SK-N-MC (cell line): Measurements from ENCODE around the gene KIAA0753.

Experiments used
- DNase-seq: peaks from one replicate; pipeline ENCODE4 v3.0.0-alpha.2; 2011; ENCODE audit warnings: low read depth, low spot score
- H3K27ac ChIP-seq: fragments of 200-600 bp; sonication (generic); 2 replicates; pipeline ENCODE4 v1.5.1; 2016; ENCODE audit warnings: mixed run types
- H3K36me3 ChIP-seq: fragments of 200-600 bp; sonication (generic); 2 replicates; pipeline ENCODE4 v1.6.1; 2017; ENCODE audit warnings: antibody characterized with exemption, low read length, mixed read lengths; ENCODE audit not compliant: insufficient read depth
- H3K4me3 ChIP-seq: fragments of 200-600 bp; sonication (generic); 2 replicates; pipeline ENCODE4 v1.5.1; 2016
- H3K9ac ChIP-seq: fragments of 200-600 bp; sonication (generic); 2 replicates; pipeline ENCODE4 v1.8.0; 2017; ENCODE audit warnings: mixed run types, mixed read lengths; ENCODE audit not compliant: insufficient read length
- H3K9me3 ChIP-seq: fragments of 200-600 bp; sonication (generic); 2 replicates; pipeline ENCODE4 v1.6.1; 2017; ENCODE audit warnings: low read depth, mild to moderate bottlenecking, antibody characterized with exemption, low read length, moderate library complexity, mixed read lengths
- EZH2 ChIP-seq: fragments of 200-600 bp; sonication (generic); IDR thresholded peaks from one replicate; pipeline ENCODE4 v1.6.1; 2017; ENCODE audit warnings: antibody characterized with exemption
- FOXP2 ChIP-seq: optimal IDR thresholded peaks from 2 replicates; pipeline ENCODE3; 2011; ENCODE audit warnings: mild to moderate bottlenecking, moderate library complexity; ENCODE audit not compliant: insufficient read depth; ENCODE audit errors: extremely low read length, control extremely low read depth
- POLR2AphosphoS5 ChIP-seq: IDR thresholded peaks from 2 replicates; pipeline ENCODE4 v1.6.1; 2012; ENCODE audit warnings: mild to moderate bottlenecking, low read depth, low read length, borderline replicate concordance

Gene KIAA0753

GRCh38 chr17:6587310-6587709 is 53.2 kb downstream of the KIAA0753 start:
- DNase-seq, result no peak
- 0 out of 2 replicates have a peak, but pooled peaks cover 9% of the 10 kb centered on the region for H3K9me3 ChIP-seq
- TF ChIP-seq FOXP2, result no peak
- TF ChIP-seq EZH2, result no peak
- H3K36me3 ChIP-seq, result peaks cover 94% of the 10 kb centered on the region
- no peak overlapping the region for H3K9ac ChIP-seq
- no peak overlapping the region for H3K4me3 ChIP-seq
- H3K27ac ChIP-seq, result no peak overlapping the region

GRCh38 chr17:6583411-6583810 is 57.1 kb downstream of the KIAA0753 start:
- H3K9ac ChIP-seq, result no peak overlapping the region
- no peak overlapping the region for H3K4me3 ChIP-seq
- peaks cover 81% of the 10 kb centered on the region for H3K36me3 ChIP-seq
- TF ChIP-seq POLR2AphosphoS5 (no peak), FOXP2 (no peak), EZH2 (no peak)
- H3K27ac ChIP-seq, result no peak overlapping the region
- H3K9me3 ChIP-seq, result 0 out of 2 replicates have a peak, but pooled peaks cover 9% of the 10 kb centered on the region
- no peak for DNase-seq

GRCh38 chr17:6580625-6581024 is 59.9 kb downstream of the KIAA0753 start:
- H3K27ac ChIP-seq, result no peak overlapping the region
- no peak for DNase-seq
- TF ChIP-seq FOXP2 (no peak), EZH2 (no peak), POLR2AphosphoS5 (no peak)
- no peak overlapping the region for H3K4me3 ChIP-seq
- H3K36me3 ChIP-seq, result peaks cover 68% of the 10 kb centered on the region
- H3K9me3 ChIP-seq, result 0 out of 2 replicates have a peak, but pooled peaks cover 9% of the 10 kb centered on the region
- H3K9ac ChIP-seq, result no peak overlapping the region

GRCh38 chr17:6578491-6578890 is 62.0 kb downstream of the KIAA0753 start:
- TF ChIP-seq EZH2 (no peak), FOXP2 (no peak), POLR2AphosphoS5 (no peak)
- Histone ChIP-seq H3K9ac (no peak overlapping the region), H3K27ac (no peak overlapping the region), H3K36me3 (peaks cover 47% of the 10 kb centered on the region), H3K4me3 (no peak overlapping the region), H3K9me3 (no peaks in the 10 kb centered on the region)
- DNase-seq, result no peak

- no peak overlapping the region for H3K27ac ChIP-seq
- no peak overlapping the region for H3K9ac ChIP-seq
- peaks cover 40% of the 10 kb centered on the region for H3K36me3 ChIP-seq
- DNase-seq, result no peak
- TF ChIP-seq EZH2 (no peak), POLR2AphosphoS5 (no peak), FOXP2 (no peak)
- H3K9me3 ChIP-seq, result no peaks in the 10 kb centered on the region
- no peak overlapping the region for H3K4me3 ChIP-seq
Measured at GRCh38 chr17:6577686-6578263, 62.7 kb downstream of the KIAA0753 start.

- H3K27ac ChIP-seq, result no peak overlapping the region
- H3K4me3 ChIP-seq, result no peak overlapping the region
- no peaks in the 10 kb centered on the region for H3K9me3 ChIP-seq
- H3K9ac ChIP-seq, result no peak overlapping the region
- peaks cover 25% of the 10 kb centered on the region; the same call in 1 of the 2 replicates for H3K36me3 ChIP-seq
- DNase-seq, result no peak
- no peak for TF ChIP-seq FOXP2
Measured at GRCh38 chr17:6576038-6576785, 64.3 kb downstream of the KIAA0753 start.

GRCh38 chr17:6575596-6575988 is 64.9 kb downstream of the KIAA0753 start:
- H3K9me3 ChIP-seq, result no peaks in the 10 kb centered on the region
- H3K36me3 ChIP-seq, result peaks cover 22% of the 10 kb centered on the region; the same call in 1 of the 2 replicates
- no peak for DNase-seq
- TF ChIP-seq POLR2AphosphoS5 (no peak), FOXP2 (no peak), EZH2 (no peak)
- H3K4me3 ChIP-seq, result no peak overlapping the region
- H3K9ac ChIP-seq, result no peak overlapping the region
- no peak overlapping the region; the same call in 1 of the 2 replicates for H3K27ac ChIP-seq

- Histone ChIP-seq H3K36me3 (peaks cover 22% of the 10 kb centered on the region; the same call in 1 of the 2 replicates), H3K9ac (no peak overlapping the region), H3K27ac (no peak overlapping the region; the same call in 1 of the 2 replicates), H3K4me3 (no peak overlapping the region), H3K9me3 (no peaks in the 10 kb centered on the region)
- TF ChIP-seq POLR2AphosphoS5 (no peak), FOXP2 (no peak), EZH2 (no peak)
- DNase-seq, result no peak
Measured at GRCh38 chr17:6574687-6575595, 65.6 kb downstream of the KIAA0753 start.
